HEK293 (cell line): ENCODE results near the gene SLC9C1.

Source experiments
- CTCF ChIA-PET: fragments of 350-600 bp; formaldehyde crosslinking; extraction: SDS; loops from one replicate; lab custom pipeline; 2021; ENCODE audit warnings: antibody characterized with exemption; lab: Yijun Ruan, JAX
- POLR2A ChIA-PET: fragments of 300-600 bp; formaldehyde crosslinking; extraction: SDS; loops from one replicate; lab custom pipeline; 2020; ENCODE audit warnings: antibody characterized with exemption, inconsistent platforms; lab: Yijun Ruan, JAX
- H3K27ac ChIP-seq: fragments of 200-500 bp; sonication (Bioruptor generic); 2 replicates; pipeline ENCODE4 v1.5.1; 2014; ENCODE audit warnings: low read depth, low read length, control low read depth, inconsistent platforms; ENCODE audit errors: extremely low read depth
- H3K36me3 ChIP-seq, 2 experiments: fragments of 200-500 bp in 1 of 2; sonication (Bioruptor generic) in 1 of 2; 1 replicate in 1 of 2; 2 replicates in 1 of 2; pipeline ENCODE4 v1.5.1; 2014 to 2017; ENCODE audit warnings: inconsistent platforms in 2 of 2, low read length in 2 of 2; ENCODE audit not compliant: control insufficient read depth in 2 of 2, insufficient read depth in 1 of 2
- H3K4me1 ChIP-seq: fragments of 200-500 bp; sonication (Bioruptor generic); 2 replicates; pipeline ENCODE4 v1.5.1; 2014; ENCODE audit warnings: mild to moderate bottlenecking, low read length, inconsistent platforms; ENCODE audit not compliant: control insufficient read depth, insufficient read depth
- H3K4me3 ChIP-seq: 2 replicates; pipeline ENCODE4 v1.5.1; 2011; ENCODE audit warnings: low read depth, mild to moderate bottlenecking, control low read depth, low read length, moderate library complexity
- H3K9me3 ChIP-seq: fragments of 200-500 bp; sonication (Bioruptor generic); 2 replicates; pipeline ENCODE4 v1.5.1; 2014; ENCODE audit warnings: low read depth, low read length, inconsistent platforms; ENCODE audit not compliant: control insufficient read depth, insufficient read depth
- GLIS2 ChIP-seq: fragments of 450-650 bp; formaldehyde crosslinking; IDR thresholded peaks from 2 replicates; pipeline ENCODE4 v1.5.1; 2016; ENCODE audit warnings: missing biosample characterization, missing genetic modification characterization
- OVOL3 ChIP-seq: fragments of 450-650 bp; formaldehyde crosslinking; IDR thresholded peaks from 2 replicates; pipeline ENCODE4 v1.5.1; 2016; ENCODE audit warnings: missing biosample characterization, missing genetic modification characterization
- TRIM28 ChIP-seq: IDR thresholded peaks from 2 replicates; pipeline ENCODE4 v1.6.1; 2011; ENCODE audit warnings: low read length, control low read depth, borderline replicate concordance
- ZBTB26 ChIP-seq: fragments of 450-650 bp; formaldehyde crosslinking; optimal IDR thresholded peaks from 2 replicates; pipeline ENCODE3; 2016; ENCODE audit warnings: missing biosample characterization, mild to moderate bottlenecking, missing genetic modification characterization
- ZFHX2 ChIP-seq: fragments of 450-650 bp; formaldehyde crosslinking; conservative IDR thresholded peaks from 2 replicates; pipeline ENCODE4 v1.5.1; 2016; ENCODE audit warnings: missing biosample characterization, missing genetic modification characterization
- ZNF10 ChIP-seq: fragments of 450-650 bp; formaldehyde crosslinking; IDR thresholded peaks from 2 replicates; pipeline ENCODE4 v1.5.1; 2017; ENCODE audit warnings: missing biosample characterization, missing genetic modification characterization
- ZNF157 ChIP-seq: fragments of 450-650 bp; formaldehyde crosslinking; IDR thresholded peaks from 2 replicates; pipeline ENCODE4 v1.5.1; 2016; ENCODE audit warnings: missing biosample characterization, missing genetic modification characterization
- ZNF19 ChIP-seq: fragments of 450-650 bp; formaldehyde crosslinking; IDR thresholded peaks from 2 replicates; pipeline ENCODE4; 2016; ENCODE audit warnings: missing biosample characterization, missing genetic modification characterization, low read depth
- ZNF354C ChIP-seq: fragments of 450-650 bp; formaldehyde crosslinking; IDR thresholded peaks from 2 replicates; pipeline ENCODE4 v1.5.1; 2016; ENCODE audit warnings: missing biosample characterization, missing genetic modification characterization, low read depth, borderline replicate concordance
- ZNF398 ChIP-seq: fragments of 450-650 bp; formaldehyde crosslinking; IDR thresholded peaks from 2 replicates; pipeline ENCODE4 v1.5.1; 2017; ENCODE audit warnings: missing biosample characterization, missing genetic modification characterization
- ZNF404 ChIP-seq: fragments of 450-650 bp; formaldehyde crosslinking; IDR thresholded peaks from 2 replicates; pipeline ENCODE4 v1.5.1; 2017; ENCODE audit warnings: missing biosample characterization, missing genetic modification characterization
- ZNF473 ChIP-seq: fragments of 450-650 bp; formaldehyde crosslinking; IDR thresholded peaks from 2 replicates; pipeline ENCODE4 v1.5.1; 2017; ENCODE audit warnings: missing biosample characterization, missing genetic modification characterization
- ZNF561 ChIP-seq: fragments of 450-650 bp; IDR thresholded peaks from 2 replicates; pipeline ENCODE4 v1.5.1; 2018; ENCODE audit warnings: missing biosample characterization, missing genetic modification characterization, borderline replicate concordance
- ZNF624 ChIP-seq: fragments of 450-650 bp; formaldehyde crosslinking; IDR thresholded peaks from 2 replicates; pipeline ENCODE4 v1.5.1; 2017; ENCODE audit warnings: missing biosample characterization, missing genetic modification characterization
- ZNF626 ChIP-seq: fragments of 450-650 bp; sonication (Bioruptor Pico); formaldehyde crosslinking; IDR thresholded peaks from 2 replicates; pipeline ENCODE4 v1.5.1; 2018; ENCODE audit warnings: missing biosample characterization, missing genetic modification characterization, inconsistent platforms
- ZNF629 ChIP-seq: fragments of 450-650 bp; formaldehyde crosslinking; IDR thresholded peaks from 2 replicates; pipeline ENCODE4 v1.5.1; 2017; ENCODE audit warnings: missing biosample characterization, missing genetic modification characterization
- ZNF747 ChIP-seq: fragments of 450-650 bp; formaldehyde crosslinking; IDR thresholded peaks from 2 replicates; pipeline ENCODE4 v1.5.1; 2016; ENCODE audit warnings: missing biosample characterization, missing genetic modification characterization

The SLC9C1 gene

GRCh38 chr3:112304611-112305010 is 10.6 kb upstream of the SLC9C1 start:
- ChIA-PET POLR2A (no interaction called here), CTCF (interaction anchor here (1.1 to 1.3 kb wide), 2 partner anchors 12 to 216 kb away, joined by 3 read pairs; no protein-coding TSS in a partner anchor)
- H3K27ac ChIP-seq = no peak overlapping the region
- H3K9me3 ChIP-seq = no peaks in the 10 kb centered on the region
- no peaks in the 10 kb centered on the region for H3K36me3 ChIP-seq
- no peak overlapping the region for H3K4me3 ChIP-seq
- no peaks in the 10 kb centered on the region for H3K4me1 ChIP-seq
- TF ChIP-seq GLIS2 (tag by site-specific recombination) (no peak), ZFHX2 (tag by site-specific recombination) (no peak), ZNF157 (no peak), ZNF10 (tag by site-specific recombination) (no peak), ZNF473 (tag by site-specific recombination) (no peak), ZNF354C (tag by site-specific recombination) (no peak)

GRCh38 chr3:112303764-112304325 is 9.8 kb upstream of the SLC9C1 start:
- Histone ChIP-seq H3K9me3 (no peaks in the 10 kb centered on the region), H3K27ac (no peak overlapping the region), H3K4me3 (no peak overlapping the region), H3K36me3 (no peaks in the 10 kb centered on the region), H3K4me1 (no peaks in the 10 kb centered on the region)
- POLR2A ChIA-PET = no interaction called here
- CTCF ChIA-PET = interaction anchor here (1.1 to 1.2 kb wide), 2 partner anchors 10 to 11 kb away, joined by 3 to 4 read pairs; partner anchors contain the start of gene SLC9C1
- TF ChIP-seq OVOL3 (no peak), ZNF561 (tag by site-specific recombination) (no peak), ZNF747 (tag by site-specific recombination) (no peak), TRIM28 (no peak), ZNF629 (tag by site-specific recombination) (no peak)

- TF ChIP-seq ZNF624 (tag by site-specific recombination) (no peak), ZNF398 (tag by site-specific recombination) (no peak), ZBTB26 (tag by site-specific recombination) (no peak), ZNF404 (tag by site-specific recombination) (no peak), ZNF19 (tag by site-specific recombination) (no peak), ZNF626 (tag by site-specific recombination) (no peak)
- TF ChIP-seq, all 188 proteins: peak for 0
- Histone ChIP-seq H3K4me3 (no peak overlapping the region), H3K27ac (no peak overlapping the region), H3K36me3 (no peaks in the 10 kb centered on the region), H3K4me1 (no peaks in the 10 kb centered on the region), H3K9me3 (no peaks in the 10 kb centered on the region)
- ChIA-PET POLR2A (no interaction called here), CTCF (interaction anchor here (0.7 to 1.2 kb wide), 2 partner anchors 9 to 29 kb away, joined by 3 to 4 read pairs; partner anchors contain the start of gene SLC9C1)
These were observed 9.1 kb upstream of the SLC9C1 start for GRCh38 chr3:112302881-112303763.
